ENCODE data around the gene ADAMTSL2. TPM values are rescaled to one million over a fixed set of nuclear protein-coding genes. Genes with fewer than 3 reads are reported as not detected.

Gene ADAMTSL2
- total and polyA plus RNA-seq, 4 donors: 0.38 to 20.9 (median 1.9) TPM; not detected in 1

DNA sequence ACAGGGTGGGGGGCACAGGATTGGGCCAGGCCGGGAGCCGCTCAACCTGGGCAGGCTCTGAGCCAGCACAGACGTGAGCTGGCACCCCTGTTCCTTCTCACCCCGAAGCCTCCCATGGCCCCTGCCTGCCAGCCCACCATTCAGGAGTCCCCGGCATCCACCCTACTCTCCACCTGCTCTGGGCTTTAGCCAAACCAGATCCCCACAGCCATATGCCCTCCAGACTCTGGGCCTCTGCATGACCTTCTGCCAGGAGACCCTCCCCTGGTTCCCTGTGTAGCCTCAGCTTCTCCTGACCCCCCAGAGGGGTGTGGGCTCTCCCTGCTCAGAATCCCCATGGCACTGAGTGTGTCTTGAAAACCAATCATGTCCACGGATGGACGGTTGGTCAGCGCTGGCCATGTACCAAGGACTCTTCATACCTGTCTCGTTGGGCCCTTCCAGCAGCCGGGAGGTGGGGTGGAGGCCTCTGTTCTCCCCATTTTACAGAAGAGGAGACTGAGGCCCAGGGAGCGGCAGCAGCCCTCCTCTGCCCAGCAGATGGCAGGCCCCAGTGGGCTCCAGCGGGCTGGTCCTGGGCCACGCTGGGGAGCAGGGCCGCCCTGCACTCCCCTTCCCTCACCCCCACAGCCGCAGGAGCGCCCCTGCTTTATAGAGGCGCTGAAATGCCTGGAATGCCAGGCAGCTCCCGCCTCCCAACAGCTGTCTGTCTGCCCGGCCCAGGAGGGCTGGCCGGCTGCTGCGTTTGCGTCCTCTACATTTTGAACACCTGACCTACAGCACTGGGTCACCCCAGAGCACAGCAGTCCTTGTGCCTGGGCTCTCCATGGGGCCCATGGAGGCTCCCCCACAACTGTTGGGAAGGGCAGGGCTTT, 6.3 kb upstream of the ADAMTSL2 start:
- WGBS, 2 donors: 55 to 66% methylated on average over 17 to 22 of the region's 22 CpGs
- no peaks in the 10 kb centered on the region for H3K27me3 ChIP-seq (ENCODE audit: control insufficient read depth in 1 of 2, insufficient read depth in 2 of 2, low read length in 1 of 2)
- no peak for ATAC-seq (ENCODE audit: low FRiP score)
- H3K9me3 ChIP-seq (ENCODE audit: control insufficient read depth, low read length): no peaks in the 10 kb centered on the region
- H3K4me3 ChIP-seq (ENCODE audit: low read length in 2 of 2): no peak overlapping the region
- no peaks in the 10 kb centered on the region for H3K4me1 ChIP-seq (ENCODE audit: control insufficient read depth in 1 of 2, insufficient read depth in 2 of 2, low read length in 2 of 2)
- H3K36me3 ChIP-seq (ENCODE audit: control insufficient read depth in 1 of 2, insufficient read depth in 2 of 2, low read length in 1 of 2): no peaks in the 10 kb centered on the region
- no peak overlapping the region for H3K27ac ChIP-seq (ENCODE audit: low read depth in 1 of 2, low read length in 2 of 2)
- intact Hi-C loops (cut with DNase I): no loop called here
- no peak for DNase-seq

DNA sequence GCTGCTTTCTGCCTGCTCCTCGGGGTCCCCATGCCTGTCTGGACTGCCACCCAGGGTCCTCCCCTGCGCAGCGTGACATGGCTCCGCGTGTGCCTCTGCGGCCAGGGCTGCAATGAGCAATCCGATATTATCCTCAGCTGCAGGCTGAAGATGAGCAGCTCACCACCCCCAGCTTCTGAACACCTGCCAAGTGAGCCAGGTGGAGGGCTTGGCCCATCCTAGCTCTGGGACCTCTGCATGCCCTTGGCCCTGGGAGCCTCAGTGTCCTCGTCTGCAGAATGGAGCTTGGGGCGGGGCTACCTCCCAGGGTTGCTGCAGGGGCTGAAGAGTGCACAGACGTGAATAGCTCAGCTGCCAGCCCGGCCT, 5.6 kb upstream of the ADAMTSL2 start:
- Histone ChIP-seq H3K36me3 (ENCODE audit: control insufficient read depth in 1 of 2, insufficient read depth in 2 of 2, low read length in 1 of 2) (no peaks in the 10 kb centered on the region), H3K4me3 (ENCODE audit: low read length in 2 of 2) (no peak overlapping the region), H3K27ac (ENCODE audit: low read depth in 1 of 2, low read length in 2 of 2) (no peak overlapping the region), H3K9me3 (ENCODE audit: control insufficient read depth, low read length) (no peaks in the 10 kb centered on the region), H3K4me1 (ENCODE audit: control insufficient read depth in 1 of 2, insufficient read depth in 2 of 2, low read length in 2 of 2) (no peaks in the 10 kb centered on the region), H3K27me3 (ENCODE audit: control insufficient read depth in 1 of 2, insufficient read depth in 2 of 2, low read length in 1 of 2) (no peaks in the 10 kb centered on the region)
- no peak for ATAC-seq (ENCODE audit: low FRiP score)
- no peak for DNase-seq
- 81 to 84% methylated on average over 11 of the region's 11 CpGs for WGBS, 2 donors
- intact Hi-C loops (cut with DNase I): no loop called here

DNA sequence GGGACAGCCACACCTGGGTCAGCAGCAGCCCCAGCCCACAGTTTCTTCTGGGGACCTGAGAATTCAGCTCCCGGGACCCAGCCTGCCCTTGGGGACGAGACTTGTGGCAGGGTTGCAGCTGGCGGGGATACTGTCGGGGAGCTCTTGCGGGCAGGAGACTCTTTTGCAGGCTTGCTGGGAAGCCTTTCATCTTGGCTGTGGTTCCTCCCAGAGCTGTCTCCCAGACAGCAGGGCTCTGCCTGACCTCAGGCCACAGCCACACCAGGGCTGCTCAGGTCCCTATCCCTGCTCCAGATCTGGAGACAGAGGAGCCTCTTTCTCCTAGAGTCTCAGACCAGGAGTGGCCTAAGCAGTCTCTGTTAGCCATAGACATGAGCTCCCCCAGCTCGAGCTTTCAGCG, 5.0 kb upstream of the ADAMTSL2 start:
- no peak overlapping the region for H3K4me3 ChIP-seq (ENCODE audit: low read length in 2 of 2)
- no peaks in the 10 kb centered on the region for H3K9me3 ChIP-seq (ENCODE audit: control insufficient read depth, low read length)
- ATAC-seq (ENCODE audit: low FRiP score): no peak
- no peak overlapping the region for H3K27ac ChIP-seq (ENCODE audit: low read depth in 1 of 2, low read length in 2 of 2)
- no peak for DNase-seq
- H3K36me3 ChIP-seq (ENCODE audit: control insufficient read depth in 1 of 2, insufficient read depth in 2 of 2, low read length in 1 of 2): no peaks in the 10 kb centered on the region
- H3K4me1 ChIP-seq (ENCODE audit: control insufficient read depth in 1 of 2, insufficient read depth in 2 of 2, low read length in 2 of 2): no peaks in the 10 kb centered on the region
- WGBS, 2 donors: 95 to 98% methylated on average over 7 of the region's 7 CpGs
- no peaks in the 10 kb centered on the region for H3K27me3 ChIP-seq (ENCODE audit: control insufficient read depth in 1 of 2, insufficient read depth in 2 of 2, low read length in 1 of 2)
- intact Hi-C loops (cut with DNase I): no loop called here

DNA sequence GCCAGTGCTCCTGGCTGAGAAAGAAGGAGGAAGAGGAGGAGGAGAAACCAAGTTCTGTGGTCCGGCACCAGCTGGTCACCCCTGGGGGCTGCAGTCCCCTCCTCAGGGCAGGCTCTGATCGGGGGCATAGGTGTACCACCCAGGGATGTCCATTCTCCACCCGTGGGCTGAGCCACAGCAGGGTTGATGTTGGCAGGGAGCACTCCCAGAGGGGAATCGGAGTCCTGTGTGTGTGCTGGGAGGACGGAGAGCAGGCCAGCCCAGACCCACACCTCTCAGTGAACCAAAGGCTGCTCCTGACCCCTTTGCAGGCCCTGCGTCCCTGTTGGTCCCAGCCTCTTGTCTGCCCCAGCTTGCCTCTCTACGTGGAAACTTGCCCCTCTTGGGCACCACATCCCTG, 4.6 kb upstream of the ADAMTSL2 start:
- intact Hi-C loops (cut with DNase I): loop anchor here (5.0 to 10.0 kb wide), 3 partner anchors 195 to 212 kb away; no protein-coding TSS in a partner anchor
- no peak overlapping the region for H3K4me3 ChIP-seq (ENCODE audit: low read length in 2 of 2)
- no peak overlapping the region for H3K27ac ChIP-seq (ENCODE audit: low read depth in 1 of 2, low read length in 2 of 2)
- DNase-seq (no peak), ATAC-seq (ENCODE audit: low FRiP score) (no peak)
- no peaks in the 10 kb centered on the region for H3K4me1 ChIP-seq (ENCODE audit: control insufficient read depth in 1 of 2, insufficient read depth in 2 of 2, low read length in 2 of 2)
- H3K9me3 ChIP-seq (ENCODE audit: control insufficient read depth, low read length): no peaks in the 10 kb centered on the region
- H3K36me3 ChIP-seq (ENCODE audit: control insufficient read depth in 1 of 2, insufficient read depth in 2 of 2, low read length in 1 of 2): no peaks in the 10 kb centered on the region
- 86 to 87% methylated on average over 7 of the region's 7 CpGs for WGBS, 2 donors
- H3K27me3 ChIP-seq (ENCODE audit: control insufficient read depth in 1 of 2, insufficient read depth in 2 of 2, low read length in 1 of 2): no peaks in the 10 kb centered on the region

GRCh38 chr9:133531293-133531692, 3.2 kb upstream of the ADAMTSL2 start:
- H3K4me1 ChIP-seq (ENCODE audit: control insufficient read depth in 1 of 2, insufficient read depth in 2 of 2, low read length in 2 of 2): no peaks in the 10 kb centered on the region
- H3K36me3 ChIP-seq (ENCODE audit: control insufficient read depth in 1 of 2, insufficient read depth in 2 of 2, low read length in 1 of 2): no peaks in the 10 kb centered on the region
- intact Hi-C loops (cut with DNase I): loop anchor here (5.0 to 10.0 kb wide), 3 partner anchors 194 to 211 kb away; no protein-coding TSS in a partner anchor
- ATAC-seq (ENCODE audit: low FRiP score) (no peak), DNase-seq (no peak)
- no peak overlapping the region for H3K4me3 ChIP-seq (ENCODE audit: low read length in 2 of 2)
- WGBS, 2 donors: 89 to 92% methylated on average over 9 of the region's 9 CpGs
- no peaks in the 10 kb centered on the region for H3K27me3 ChIP-seq (ENCODE audit: control insufficient read depth in 1 of 2, insufficient read depth in 2 of 2, low read length in 1 of 2)
- H3K27ac ChIP-seq (ENCODE audit: low read depth in 1 of 2, low read length in 2 of 2): no peak overlapping the region
- no peaks in the 10 kb centered on the region for H3K9me3 ChIP-seq (ENCODE audit: control insufficient read depth, low read length)

DNA sequence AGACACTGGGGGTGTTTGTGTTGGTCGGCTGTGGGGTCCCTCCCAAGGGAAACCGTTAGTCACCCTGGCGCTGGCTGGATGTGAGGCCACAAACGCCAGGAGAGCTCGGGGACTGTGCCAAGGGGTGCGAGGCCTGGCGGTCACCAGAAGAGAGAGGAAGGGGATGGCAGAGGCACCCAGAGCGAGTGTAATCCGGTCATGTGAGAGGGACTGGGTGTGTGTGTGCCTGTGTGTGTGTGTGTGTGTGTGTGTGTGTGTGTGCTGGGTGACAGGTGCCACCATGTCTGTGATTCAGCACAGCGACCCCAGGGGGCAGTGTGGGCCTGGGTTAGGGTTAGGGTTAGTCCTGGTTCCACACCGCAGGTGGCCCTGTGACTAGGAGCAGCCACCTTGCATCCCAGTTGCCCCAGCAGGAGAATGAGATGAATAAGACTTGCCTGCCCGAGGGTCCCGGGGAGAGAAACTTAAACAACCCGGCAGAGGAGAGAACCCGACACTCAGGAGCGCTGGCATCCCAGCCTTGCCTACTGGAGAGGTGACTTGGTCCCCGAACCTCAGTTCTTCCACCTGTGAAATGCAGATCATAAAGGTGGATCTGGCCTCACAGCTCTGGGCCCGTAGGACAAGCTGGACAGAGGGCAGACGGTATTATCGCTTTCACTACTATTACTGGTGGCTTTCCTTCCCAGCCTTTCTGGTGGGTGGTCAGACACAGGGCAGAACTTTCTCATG, 1.4 kb upstream of the ADAMTSL2 start:
- intact Hi-C loops (cut with DNase I): loop anchor here (5.0 to 10.0 kb wide), 3 partner anchors 192 to 209 kb away; no protein-coding TSS in a partner anchor
- ATAC-seq (ENCODE audit: low FRiP score): peak; percentile 42
- no peak overlapping the region for H3K27ac ChIP-seq (ENCODE audit: low read depth in 1 of 2, low read length in 2 of 2)
- H3K4me1 ChIP-seq (ENCODE audit: control insufficient read depth in 1 of 2, insufficient read depth in 2 of 2, low read length in 2 of 2): no peaks in the 10 kb centered on the region
- H3K27me3 ChIP-seq (ENCODE audit: control insufficient read depth in 1 of 2, insufficient read depth in 2 of 2, low read length in 1 of 2): no peaks in the 10 kb centered on the region
- H3K36me3 ChIP-seq (ENCODE audit: control insufficient read depth in 1 of 2, insufficient read depth in 2 of 2, low read length in 1 of 2): no peaks in the 10 kb centered on the region
- no peaks in the 10 kb centered on the region for H3K9me3 ChIP-seq (ENCODE audit: control insufficient read depth, low read length)
- peak; percentile 76 to 91 for DNase-seq
- no peak overlapping the region for H3K4me3 ChIP-seq (ENCODE audit: low read length in 2 of 2)
- 46 to 52% methylated on average over 20 of the region's 20 CpGs for WGBS, 2 donors

GRCh38 chr9:133533857-133534256, 647 bp upstream of the ADAMTSL2 start:
- 22 to 37% methylated on average over 9 of the region's 9 CpGs for WGBS, 2 donors

GRCh38 chr9:133535306-133535877, 888 bp downstream of the ADAMTSL2 start:
- Histone ChIP-seq H3K27me3 (ENCODE audit: control insufficient read depth in 1 of 2, insufficient read depth in 2 of 2, low read length in 1 of 2) (no peaks in the 10 kb centered on the region), H3K4me1 (ENCODE audit: control insufficient read depth in 1 of 2, insufficient read depth in 2 of 2, low read length in 2 of 2) (no peaks in the 10 kb centered on the region), H3K9me3 (ENCODE audit: control insufficient read depth, low read length) (no peaks in the 10 kb centered on the region), H3K4me3 (ENCODE audit: low read length in 2 of 2) (no peak overlapping the region), H3K36me3 (ENCODE audit: control insufficient read depth in 1 of 2, insufficient read depth in 2 of 2, low read length in 1 of 2) (no peaks in the 10 kb centered on the region), H3K27ac (ENCODE audit: low read depth in 1 of 2, low read length in 2 of 2) (no peak overlapping the region)
- DNase-seq (no peak), ATAC-seq (ENCODE audit: low FRiP score) (no peak)
- WGBS, 2 donors: 69% methylated on average over 13 of the region's 13 CpGs
- intact Hi-C loops (cut with DNase I): loop anchor here in 1 of 2 donors (10.0 kb wide), 1 partner anchor 189 kb away; no protein-coding TSS in a partner anchor

More at GRCh38 chr9:133533857-133534256, 647 bp upstream of the ADAMTSL2 start:
- H3K9me3 ChIP-seq (ENCODE audit: control insufficient read depth, low read length): no peaks in the 10 kb centered on the region
- no peaks in the 10 kb centered on the region for H3K36me3 ChIP-seq (ENCODE audit: control insufficient read depth in 1 of 2, insufficient read depth in 2 of 2, low read length in 1 of 2)
- DNase-seq (no peak), ATAC-seq (ENCODE audit: low FRiP score) (no peak)
- intact Hi-C loops (cut with DNase I): loop anchor here (5.0 to 10.0 kb wide), 3 partner anchors 191 to 208 kb away; no protein-coding TSS in a partner anchor
- H3K4me3 ChIP-seq (ENCODE audit: low read length in 2 of 2): no peak overlapping the region
- no peaks in the 10 kb centered on the region for H3K4me1 ChIP-seq (ENCODE audit: control insufficient read depth in 1 of 2, insufficient read depth in 2 of 2, low read length in 2 of 2)
- no peaks in the 10 kb centered on the region for H3K27me3 ChIP-seq (ENCODE audit: control insufficient read depth in 1 of 2, insufficient read depth in 2 of 2, low read length in 1 of 2)
- no peak overlapping the region for H3K27ac ChIP-seq (ENCODE audit: low read depth in 1 of 2, low read length in 2 of 2)

Measured in aorta (tissue), 5 donors.